ENCODE measurements around the gene MEG3. TPM values are rescaled to one million over a fixed set of nuclear protein-coding genes. Genes with fewer than 3 reads are reported as not detected.

The MEG3 gene
- not detected for total RNA-seq

- Mint-ChIP-seq H3K4me3 (no peak within 1 kb of the TSS), H3K4me1 (ENCODE audit: low read depth in 2 of 2) (no peaks in the 10 kb centered on the region), H3K36me3 (no peaks in the 10 kb centered on the region), H3K9me3 (no peaks in the 10 kb centered on the region), H3K27me3 (peaks cover 26 to 30% of the 10 kb centered on the region in 2 donors), H3K27ac (no peak within 1 kb of the TSS)
- DNase-seq (ENCODE audit: low spot score) (no peak), ATAC-seq (no peak)
Measured at GRCh38 chr14:100825713-100826331, at the start of gene MEG3. MEG3 (plus strand) TSS chr14:100826118.

- ATAC-seq (no peak), DNase-seq (ENCODE audit: low spot score) (no peak)
- Mint-ChIP-seq H3K36me3 (no peaks in the 10 kb centered on the region), H3K4me1 (ENCODE audit: low read depth in 2 of 2) (no peaks in the 10 kb centered on the region), H3K9me3 (no peaks in the 10 kb centered on the region), H3K27ac (no peak overlapping the region), H3K27me3 (peaks cover 0 to 5% of the 10 kb centered on the region in 2 donors), H3K4me3 (no peak overlapping the region)
Measured at GRCh38 chr14:100776681-100777365, 49.1 kb upstream of the MEG3 start.

- no peaks in the 10 kb centered on the region for H3K9me3 Mint-ChIP-seq
- no peak overlapping the region for H3K27ac Mint-ChIP-seq
- H3K27me3 Mint-ChIP-seq: peaks cover 0 to 5% of the 10 kb centered on the region in 2 donors
- no peaks in the 10 kb centered on the region for H3K4me1 Mint-ChIP-seq (ENCODE audit: low read depth in 2 of 2)
- no peak for DNase-seq (ENCODE audit: low spot score)
- H3K4me3 Mint-ChIP-seq: no peak overlapping the region
- no peaks in the 10 kb centered on the region for H3K36me3 Mint-ChIP-seq
- no peak for ATAC-seq
Measured at GRCh38 chr14:100777366-100777817, 48.5 kb upstream of the MEG3 start.

DNA sequence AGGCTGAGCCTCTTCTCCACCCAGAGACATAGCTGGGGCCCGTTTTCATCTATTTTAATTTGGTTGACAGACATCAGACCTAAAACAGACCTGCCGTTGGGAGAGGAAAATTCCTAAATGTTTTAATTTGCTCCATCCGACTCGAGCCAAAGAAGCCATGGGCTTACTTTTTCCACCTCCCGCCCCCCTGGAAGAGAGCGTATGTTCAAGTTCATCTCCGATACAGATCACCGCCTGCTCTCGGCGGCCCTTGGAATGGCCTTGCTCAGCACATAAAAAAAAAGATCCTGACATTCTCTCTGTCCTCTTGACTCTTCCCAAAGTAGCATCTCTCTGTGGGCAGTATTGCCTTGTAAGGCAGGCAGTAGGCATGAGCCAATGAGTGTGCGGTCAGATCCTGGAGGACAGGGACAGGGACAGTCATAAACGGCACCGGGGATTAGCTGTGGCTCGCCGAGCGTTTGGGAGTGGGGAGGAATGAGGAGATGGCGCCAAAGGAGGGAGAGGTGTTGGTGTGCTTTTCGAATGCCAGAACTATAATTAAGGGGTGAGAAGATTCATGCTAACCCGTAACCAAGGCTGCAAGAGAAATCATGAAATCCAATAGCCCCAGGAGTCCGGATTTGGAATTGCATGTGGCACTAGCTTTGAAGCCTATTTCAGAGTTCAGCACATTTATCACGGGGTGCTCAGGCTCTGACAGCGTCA is 47.9 kb upstream of the MEG3 start:
- Mint-ChIP-seq H3K27me3 (peaks cover 0 to 5% of the 10 kb centered on the region in 2 donors), H3K27ac (no peak overlapping the region), H3K4me1 (ENCODE audit: low read depth in 2 of 2) (no peaks in the 10 kb centered on the region), H3K36me3 (no peaks in the 10 kb centered on the region), H3K4me3 (no peak overlapping the region), H3K9me3 (no peaks in the 10 kb centered on the region)
- DNase-seq (ENCODE audit: low spot score): no peak
- no peak for ATAC-seq

GRCh38 chr14:100778526-100778882 is 47.4 kb upstream of the MEG3 start:
- Mint-ChIP-seq H3K27me3 (peaks cover 0 to 5% of the 10 kb centered on the region in 2 donors), H3K4me3 (no peak overlapping the region), H3K27ac (no peak overlapping the region), H3K9me3 (no peaks in the 10 kb centered on the region), H3K36me3 (no peaks in the 10 kb centered on the region), H3K4me1 (ENCODE audit: low read depth in 2 of 2) (no peaks in the 10 kb centered on the region)
- DNase-seq (ENCODE audit: low spot score): no peak
- ATAC-seq: no peak

GRCh38 chr14:100778951-100779690 is 46.8 kb upstream of the MEG3 start:
- Mint-ChIP-seq H3K4me1 (ENCODE audit: low read depth in 2 of 2) (no peaks in the 10 kb centered on the region), H3K9me3 (no peaks in the 10 kb centered on the region), H3K27ac (no peak overlapping the region), H3K4me3 (no peak overlapping the region), H3K36me3 (no peaks in the 10 kb centered on the region), H3K27me3 (peaks cover 0 to 5% of the 10 kb centered on the region in 2 donors)
- DNase-seq (ENCODE audit: low spot score) (no peak), ATAC-seq (no peak)

- H3K4me3 Mint-ChIP-seq: no peak overlapping the region
- H3K9me3 Mint-ChIP-seq: no peaks in the 10 kb centered on the region
- no peaks in the 10 kb centered on the region for H3K36me3 Mint-ChIP-seq
- no peak for DNase-seq (ENCODE audit: low spot score)
- ATAC-seq: no peak
- H3K27me3 Mint-ChIP-seq: peaks cover 0 to 5% of the 10 kb centered on the region in 2 donors
- H3K27ac Mint-ChIP-seq: no peak overlapping the region
- H3K4me1 Mint-ChIP-seq (ENCODE audit: low read depth in 2 of 2): no peaks in the 10 kb centered on the region
Measured at GRCh38 chr14:100779691-100780080, 46.2 kb upstream of the MEG3 start.

- no peak for ATAC-seq
- Mint-ChIP-seq H3K27ac (no peak overlapping the region), H3K27me3 (peaks cover 0 to 5% of the 10 kb centered on the region in 2 donors)
Measured at GRCh38 chr14:100780246-100780645, 45.7 kb upstream of the MEG3 start.

DNA sequence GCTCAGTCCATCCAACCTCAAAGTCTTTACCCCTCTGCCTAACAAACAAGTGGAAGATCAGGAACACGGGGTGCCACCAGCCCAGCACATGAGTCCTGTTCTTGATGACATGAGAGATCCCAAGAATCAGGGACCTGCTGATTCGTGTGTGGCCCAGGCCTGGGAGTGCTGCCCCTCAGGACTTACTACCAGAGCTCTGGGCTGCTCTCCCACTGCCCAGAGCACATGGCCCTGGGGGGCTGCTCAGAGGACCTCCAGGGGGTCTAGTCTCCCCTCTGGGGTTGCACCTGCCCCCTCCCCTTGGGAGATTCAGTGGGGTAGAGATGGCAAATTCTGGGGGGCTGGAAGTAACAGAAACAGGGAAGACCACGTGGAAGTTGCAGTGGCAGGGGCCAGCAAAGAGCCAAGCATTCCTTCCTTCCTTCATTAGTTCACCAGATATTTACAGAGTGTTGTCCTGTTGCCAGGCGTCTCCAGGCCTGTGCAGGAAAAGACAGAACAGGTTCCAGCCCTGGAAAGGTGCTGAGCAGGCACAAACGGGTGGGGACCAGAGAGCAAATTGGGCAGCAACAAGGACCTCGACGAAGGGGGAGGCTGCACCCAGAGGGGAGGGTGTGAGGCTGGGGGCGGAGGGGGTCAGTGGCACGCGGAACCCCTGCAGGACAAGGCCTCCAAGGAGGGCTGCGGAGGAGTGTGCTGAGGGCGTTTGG is 45.1 kb upstream of the MEG3 start:
- Mint-ChIP-seq H3K27ac (no peak overlapping the region), H3K9me3 (no peaks in the 10 kb centered on the region)

More at GRCh38 chr14:100780246-100780645, 45.7 kb upstream of the MEG3 start:
- H3K4me1 Mint-ChIP-seq (ENCODE audit: low read depth in 2 of 2): no peaks in the 10 kb centered on the region
- no peaks in the 10 kb centered on the region for H3K9me3 Mint-ChIP-seq
- H3K36me3 Mint-ChIP-seq: no peaks in the 10 kb centered on the region
- no peak overlapping the region for H3K4me3 Mint-ChIP-seq
- no peak for DNase-seq (ENCODE audit: low spot score)

DNA sequence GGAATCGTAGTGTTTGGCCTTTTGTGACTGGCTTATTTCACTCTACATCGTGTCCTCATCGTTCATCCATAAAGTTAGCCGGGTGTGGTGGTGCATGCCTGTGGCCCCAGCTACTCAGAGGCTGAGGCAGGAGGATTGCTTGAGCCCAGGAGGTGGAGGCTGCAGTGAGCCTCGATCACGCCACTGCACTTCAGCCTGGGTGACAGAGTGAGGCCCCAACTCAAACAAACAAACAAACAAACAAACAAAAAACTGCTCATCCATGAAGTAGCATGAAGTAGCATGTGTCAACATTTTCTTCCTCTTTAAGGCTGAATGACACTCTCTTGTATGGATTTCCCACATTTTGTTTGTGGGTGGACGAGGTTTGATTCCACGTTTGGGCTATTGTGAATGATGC is 44.0 kb upstream of the MEG3 start:
- Mint-ChIP-seq H3K4me3 (no peak overlapping the region), H3K9me3 (no peaks in the 10 kb centered on the region), H3K27ac (no peak overlapping the region), H3K27me3 (peaks cover 0 to 5% of the 10 kb centered on the region in 2 donors), H3K4me1 (ENCODE audit: low read depth in 2 of 2) (no peaks in the 10 kb centered on the region), H3K36me3 (no peaks in the 10 kb centered on the region)
- DNase-seq (ENCODE audit: low spot score): no peak
- ATAC-seq: no peak

More for the DNA sequence above, 45.1 kb upstream of the MEG3 start:
- Mint-ChIP-seq H3K36me3 (no peaks in the 10 kb centered on the region), H3K4me1 (ENCODE audit: low read depth in 2 of 2) (no peaks in the 10 kb centered on the region), H3K27me3 (peaks cover 0 to 5% of the 10 kb centered on the region in 2 donors), H3K4me3 (no peak overlapping the region)
- ATAC-seq: no peak
- no peak for DNase-seq (ENCODE audit: low spot score)

DNA sequence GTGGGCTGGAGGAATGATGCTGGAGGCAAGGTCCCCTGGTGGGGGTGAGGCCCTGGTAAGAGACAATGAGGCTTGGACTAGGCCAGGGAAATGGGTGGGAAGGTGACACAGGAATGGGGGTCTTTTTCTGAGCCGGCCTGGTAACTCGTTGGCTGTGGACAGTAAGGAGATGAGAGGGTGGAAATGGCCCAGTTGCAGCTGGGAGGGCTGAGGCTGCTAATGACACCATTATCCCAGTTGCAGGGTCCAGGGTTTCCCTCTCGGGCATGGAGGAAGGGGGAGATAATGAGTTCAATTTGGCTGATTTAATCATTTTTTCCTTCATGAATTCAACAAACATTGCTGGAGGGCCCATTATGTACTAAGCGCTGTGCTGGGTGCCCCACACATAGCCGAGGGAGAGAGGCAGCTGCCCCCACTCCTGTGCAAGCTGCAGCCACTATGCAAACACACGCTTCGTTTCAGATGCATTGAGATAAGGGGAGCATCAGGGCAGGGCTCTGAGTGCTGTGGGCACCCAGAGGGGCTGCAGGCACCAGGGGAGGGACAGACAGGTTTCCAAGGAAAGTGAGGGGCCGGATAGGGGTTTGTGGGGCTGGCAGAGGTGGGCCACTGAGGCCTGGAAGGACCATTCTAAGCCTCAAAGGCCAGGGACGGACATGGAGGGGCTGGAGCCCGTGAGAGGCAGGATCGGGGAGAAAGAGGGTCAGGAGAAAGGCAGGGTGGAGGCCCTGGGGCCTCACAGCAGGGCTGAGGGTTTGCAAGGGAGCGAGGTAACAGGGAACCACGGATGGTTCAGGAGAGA is 43.2 kb upstream of the MEG3 start:
- Mint-ChIP-seq H3K36me3 (no peaks in the 10 kb centered on the region), H3K27me3 (peaks cover 0 to 5% of the 10 kb centered on the region in 2 donors), H3K27ac (no peak overlapping the region), H3K4me1 (ENCODE audit: low read depth in 2 of 2) (no peaks in the 10 kb centered on the region), H3K4me3 (no peak overlapping the region), H3K9me3 (no peaks in the 10 kb centered on the region)
- ATAC-seq (no peak), DNase-seq (ENCODE audit: low spot score) (no peak)

DNA sequence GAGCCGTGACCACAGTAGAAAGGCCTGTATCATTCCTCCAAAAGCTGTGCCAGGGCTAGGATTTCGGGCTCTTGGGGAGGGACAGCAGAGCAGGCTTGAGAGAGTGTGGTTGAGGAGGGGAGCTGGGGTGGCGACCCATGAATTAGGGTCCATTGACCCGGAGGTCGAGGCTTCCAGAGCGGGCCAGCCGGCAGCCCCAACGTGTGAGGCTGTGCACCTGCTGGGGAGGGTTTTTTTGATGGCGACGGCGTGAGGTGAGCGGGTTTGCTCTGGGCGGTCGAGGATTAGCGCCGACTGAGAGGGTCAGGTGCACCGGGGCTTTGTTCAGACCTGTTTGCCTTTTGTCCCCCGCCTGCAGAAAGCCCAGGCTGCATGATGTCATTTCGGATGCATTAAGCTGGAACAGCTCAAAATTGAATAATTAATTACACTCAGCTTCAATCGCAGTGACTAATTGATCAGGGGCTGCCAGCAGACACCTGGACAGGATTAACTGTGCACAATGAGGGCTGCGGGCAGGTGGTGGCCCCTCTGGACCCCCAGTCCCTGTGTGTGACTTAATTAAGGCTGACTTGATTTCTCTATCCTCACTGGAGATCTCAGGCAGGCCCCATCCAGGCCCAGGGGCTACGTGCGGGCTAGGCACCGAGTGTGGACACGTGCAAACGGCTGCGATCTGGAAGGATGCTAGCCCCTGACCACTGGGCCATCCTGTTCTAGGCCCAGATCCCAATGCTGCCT is 42.1 kb upstream of the MEG3 start:
- Mint-ChIP-seq H3K4me1 (ENCODE audit: low read depth in 2 of 2) (no peaks in the 10 kb centered on the region), H3K27ac (no peak overlapping the region), H3K9me3 (no peaks in the 10 kb centered on the region), H3K36me3 (no peaks in the 10 kb centered on the region), H3K4me3 (no peak overlapping the region), H3K27me3 (peaks cover 5 to 7% of the 10 kb centered on the region in 2 donors)
- no peak for ATAC-seq
- DNase-seq (ENCODE audit: low spot score): no peak

All from natural killer cell treated with Interleukin-12 subunit alpha and Interleukin-12 subunit beta and Interleukin-15 and Interleukin-18, amount 100 ng/mL, for 72 hours (primary cell).